Lower lobe of right lung (tissue), 2 donors: ENCODE results near the gene NRG2. TPM values are rescaled to one million over a fixed set of nuclear protein-coding genes. Genes with fewer than 3 reads are reported as not detected.
A peak's percentile ranks its signal among the peaks of the same experiment; 100 is the strongest.

Source experiments
- ATAC-seq, 2 donors: fragments of 200-7000 bp; cut with Tn5 transposase; one replicate each; pipeline ENCODE4 v1.9.1; 2020 to 2022; ENCODE audit warnings: mild to moderate bottlenecking in 2 of 2, moderate library complexity in 2 of 2
- DNase-seq: peaks from one replicate; pipeline ENCODE4 v3.0.0-alpha.2; 2020
- H3K27ac ChIP-seq: fragments of 200-600 bp; one replicate; pipeline ENCODE4 v1.8.0; 2022
- H3K27me3 ChIP-seq: fragments of 200-600 bp; one replicate; pipeline ENCODE4 v1.8.0; 2022; ENCODE audit warnings: low read depth
- H3K36me3 ChIP-seq: fragments of 200-600 bp; one replicate; pipeline ENCODE4 v1.8.0; 2022; ENCODE audit warnings: mild to moderate bottlenecking
- H3K4me1 ChIP-seq: fragments of 200-600 bp; one replicate; pipeline ENCODE4 v1.8.0; 2022
- H3K4me3 ChIP-seq: fragments of 200-600 bp; one replicate; pipeline ENCODE4 v1.8.0; 2022; ENCODE audit warnings: mild to moderate bottlenecking
- H3K9me3 ChIP-seq: fragments of 200-600 bp; one replicate; pipeline ENCODE4 v1.8.0; 2022
- CTCF ChIP-seq: fragments of 200-600 bp; IDR thresholded peaks from one replicate; pipeline ENCODE4 v1.8.0; 2022; ENCODE audit warnings: antibody characterized with exemption, mild to moderate bottlenecking
- intact Hi-C: fragments of 100-400 bp; cut with DNase I; formaldehyde crosslinking; loops from one replicate; pipeline ENCODE4 v1.11.0; 2022
- total RNA-seq: library from RNA; stranded (reverse); fragmentation: NEBNext Ultra II Directional; extraction: Animal tissue kit (Norgen Biotek cat#: 25700); gene quantifications from one replicate; pipeline ENCODE4 v1.2.1, GENCODE V29; 2021
- donor health status: DM: no; HTN: yes; CAD: no; lungs with severe emphysema.

The NRG2 gene
- total RNA-seq, 1 donor from 2014 or later, result 1.6 TPM

- H3K9me3 ChIP-seq, result no peaks in the 10 kb centered on the region
- H3K27ac ChIP-seq, result peak overlapping the region; percentile 61
Observed at GRCh38 chr5:139863855-139864558, 179.1 kb downstream of the NRG2 start.

GRCh38 chr5:139863361-139863760 is 179.7 kb downstream of the NRG2 start:
- DNase-seq (no peak), ATAC-seq (peak; percentile 67 to 75)
- TF ChIP-seq CTCF, result no peak
- intact Hi-C loops, result no loop called here
- peaks cover 20% of the 10 kb centered on the region for H3K4me1 ChIP-seq
- H3K27ac ChIP-seq, result peak overlapping the region; percentile 61
- no peak overlapping the region for H3K4me3 ChIP-seq
- H3K9me3 ChIP-seq, result no peaks in the 10 kb centered on the region
- peaks cover 4% of the 10 kb centered on the region for H3K27me3 ChIP-seq
- no peaks in the 10 kb centered on the region for H3K36me3 ChIP-seq

More at GRCh38 chr5:139863855-139864558, 179.1 kb downstream of the NRG2 start:
- intact Hi-C loops, result no loop called here
- DNase-seq (peak; percentile 58), ATAC-seq (peak; percentile 76 to 81)
- peaks cover 20% of the 10 kb centered on the region for H3K4me1 ChIP-seq
- H3K27me3 ChIP-seq, result peaks cover 4% of the 10 kb centered on the region
- H3K36me3 ChIP-seq, result no peaks in the 10 kb centered on the region
- no peak overlapping the region for H3K4me3 ChIP-seq
- peak; percentile 91 for TF ChIP-seq CTCF

GRCh38 chr5:139862803-139863202 is 180.3 kb downstream of the NRG2 start:
- peaks cover 4% of the 10 kb centered on the region for H3K27me3 ChIP-seq
- DNase-seq (no peak), ATAC-seq (no peak)
- H3K4me3 ChIP-seq, result no peak overlapping the region
- TF ChIP-seq CTCF, result no peak
- H3K36me3 ChIP-seq, result no peaks in the 10 kb centered on the region
- no peak overlapping the region for H3K27ac ChIP-seq
- no peaks in the 10 kb centered on the region for H3K9me3 ChIP-seq
- intact Hi-C loops, result no loop called here
- H3K4me1 ChIP-seq, result peaks cover 20% of the 10 kb centered on the region

- H3K27ac ChIP-seq, result no peak overlapping the region
- H3K4me3 ChIP-seq, result no peak overlapping the region
- H3K36me3 ChIP-seq, result no peaks in the 10 kb centered on the region
- peak; percentile 18 for DNase-seq
- TF ChIP-seq CTCF, result no peak
- peaks cover 20% of the 10 kb centered on the region for H3K4me1 ChIP-seq
- peaks cover 4% of the 10 kb centered on the region for H3K27me3 ChIP-seq
- H3K9me3 ChIP-seq, result no peaks in the 10 kb centered on the region
- intact Hi-C loops, result no loop called here
- no peak for ATAC-seq
Observed at GRCh38 chr5:139862313-139862712, 180.8 kb downstream of the NRG2 start.

- Histone ChIP-seq H3K27me3 (peaks cover 4% of the 10 kb centered on the region), H3K9me3 (no peaks in the 10 kb centered on the region), H3K36me3 (no peaks in the 10 kb centered on the region), H3K4me1 (peaks cover 20% of the 10 kb centered on the region), H3K4me3 (no peak overlapping the region), H3K27ac (no peak overlapping the region)
- TF ChIP-seq CTCF, result no peak
- ATAC-seq (no peak), DNase-seq (peak; percentile 24)
- intact Hi-C loops, result no loop called here
Observed at GRCh38 chr5:139861889-139862207, 181.3 kb downstream of the NRG2 start.
